Measurements from ENCODE around the gene SMG9. TPM values are rescaled to one million over a fixed set of nuclear protein-coding genes. Genes with fewer than 3 reads are reported as not detected.

The SMG9 gene, protein sequence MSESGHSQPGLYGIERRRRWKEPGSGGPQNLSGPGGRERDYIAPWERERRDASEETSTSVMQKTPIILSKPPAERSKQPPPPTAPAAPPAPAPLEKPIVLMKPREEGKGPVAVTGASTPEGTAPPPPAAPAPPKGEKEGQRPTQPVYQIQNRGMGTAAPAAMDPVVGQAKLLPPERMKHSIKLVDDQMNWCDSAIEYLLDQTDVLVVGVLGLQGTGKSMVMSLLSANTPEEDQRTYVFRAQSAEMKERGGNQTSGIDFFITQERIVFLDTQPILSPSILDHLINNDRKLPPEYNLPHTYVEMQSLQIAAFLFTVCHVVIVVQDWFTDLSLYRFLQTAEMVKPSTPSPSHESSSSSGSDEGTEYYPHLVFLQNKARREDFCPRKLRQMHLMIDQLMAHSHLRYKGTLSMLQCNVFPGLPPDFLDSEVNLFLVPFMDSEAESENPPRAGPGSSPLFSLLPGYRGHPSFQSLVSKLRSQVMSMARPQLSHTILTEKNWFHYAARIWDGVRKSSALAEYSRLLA
- 17.3 and 18.9 TPM in 2 replicates for total RNA-seq (2014; rRNA removed)
- polyA plus RNA-seq (2012), result 28.4 TPM

DNA sequence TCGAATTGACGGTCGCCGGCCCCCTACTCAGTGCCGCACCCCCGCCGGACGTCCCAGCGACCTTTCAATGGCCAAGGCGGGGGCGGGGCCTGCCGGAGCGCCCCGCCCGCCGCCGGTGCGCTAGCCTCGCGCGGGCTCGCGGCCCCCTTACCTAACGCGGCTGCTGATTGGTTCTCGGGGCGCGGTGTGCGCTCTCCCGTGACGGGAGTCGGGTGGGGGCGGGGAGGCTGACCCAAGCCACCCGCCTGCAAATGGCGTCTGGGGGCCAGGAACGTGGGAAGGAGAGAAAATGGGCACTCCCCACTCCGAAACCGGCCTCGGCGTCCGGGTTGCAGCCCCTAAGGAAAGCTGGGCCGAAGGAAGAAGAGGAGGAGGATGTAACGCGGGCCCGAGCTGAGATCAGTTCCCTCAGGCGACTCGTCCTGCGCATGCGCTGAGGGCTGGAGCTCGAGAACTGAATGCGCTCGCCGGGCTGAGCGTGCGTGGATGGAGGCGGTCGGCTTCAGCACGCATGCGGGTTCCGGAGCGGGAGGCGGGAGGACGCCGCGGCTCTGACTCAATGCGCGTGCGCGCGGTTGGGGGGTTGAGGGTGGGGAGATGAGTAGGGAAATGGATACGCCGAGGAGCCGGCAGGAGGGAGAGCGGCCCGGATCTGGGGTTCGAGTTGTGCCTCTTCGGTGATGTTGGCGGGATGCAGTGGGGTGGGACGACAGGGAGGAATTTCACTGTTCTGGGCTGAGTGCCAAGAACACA is at the start of gene SMG9:
Gene SMG9 (minus strand): TSS at position 460 of the 753 bp plus-strand sequence. CDS start 4,221 bp downstream, outside the sequence.
- DNase-seq (ENCODE audit: low read depth), result peak; percentile 97

DNA sequence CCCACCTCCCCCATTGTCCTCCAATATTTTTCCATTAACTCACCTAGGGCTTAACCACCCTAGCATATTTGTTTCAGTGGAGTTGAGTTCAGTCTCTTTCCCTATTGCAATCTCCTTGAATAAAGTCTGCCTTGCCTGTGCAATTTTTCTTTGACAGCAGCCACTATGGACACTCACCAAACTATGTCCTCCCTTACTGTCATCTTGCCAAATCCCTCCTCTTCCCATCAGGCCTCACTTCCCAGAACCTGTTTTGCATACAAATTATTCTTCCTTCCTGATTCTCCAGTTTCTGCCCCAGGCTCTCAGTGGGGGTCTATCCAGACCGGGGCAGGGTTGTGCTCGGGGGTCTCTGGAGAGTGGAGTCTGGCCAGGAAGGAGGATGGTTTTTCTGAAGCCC is 49.7 kb upstream of the SMG9 start:
- no peak for DNase-seq (ENCODE audit: low read depth)

DNA sequence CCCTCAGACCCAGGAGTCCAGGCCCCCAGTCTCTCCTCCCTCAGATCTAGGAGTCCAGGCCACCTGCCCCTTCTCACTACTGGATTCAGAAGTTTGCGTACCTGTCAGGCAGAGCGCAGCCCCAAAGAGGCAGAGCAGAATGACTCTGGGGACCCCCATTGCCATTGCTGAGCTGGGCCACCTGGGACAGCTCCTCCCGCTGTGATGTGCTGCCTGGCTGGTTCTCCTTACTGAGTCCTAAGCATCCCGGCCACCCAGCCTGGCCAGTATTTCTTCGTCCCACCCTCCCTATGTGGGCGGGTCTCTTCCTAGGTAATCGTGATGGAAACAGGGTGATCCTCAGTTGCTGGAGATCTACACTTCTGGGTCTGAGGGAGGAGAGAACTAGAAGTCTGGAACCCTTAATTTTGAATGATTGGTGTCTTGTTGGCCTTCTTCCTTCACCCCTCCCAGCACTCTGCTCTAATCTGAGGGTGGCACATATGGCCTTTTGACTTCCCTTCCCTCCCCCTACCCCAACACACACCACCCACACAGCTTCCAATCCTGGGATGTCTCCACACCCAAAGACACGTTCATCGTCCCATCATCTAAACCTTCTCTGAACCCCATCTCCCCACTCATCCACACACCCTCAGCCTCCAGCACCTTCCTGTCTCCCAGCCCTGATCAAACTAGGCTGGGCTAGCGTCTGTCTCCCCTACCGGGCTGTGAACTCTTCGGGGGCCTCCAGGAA is 47.6 kb upstream of the SMG9 start, which contains the start of gene LYPD5:
Gene LYPD5 (minus strand): TSS at position 232 of the 736 bp plus-strand sequence. CDS start 67 bp downstream, at position 165.
- no peak for DNase-seq (ENCODE audit: low read depth)

DNA sequence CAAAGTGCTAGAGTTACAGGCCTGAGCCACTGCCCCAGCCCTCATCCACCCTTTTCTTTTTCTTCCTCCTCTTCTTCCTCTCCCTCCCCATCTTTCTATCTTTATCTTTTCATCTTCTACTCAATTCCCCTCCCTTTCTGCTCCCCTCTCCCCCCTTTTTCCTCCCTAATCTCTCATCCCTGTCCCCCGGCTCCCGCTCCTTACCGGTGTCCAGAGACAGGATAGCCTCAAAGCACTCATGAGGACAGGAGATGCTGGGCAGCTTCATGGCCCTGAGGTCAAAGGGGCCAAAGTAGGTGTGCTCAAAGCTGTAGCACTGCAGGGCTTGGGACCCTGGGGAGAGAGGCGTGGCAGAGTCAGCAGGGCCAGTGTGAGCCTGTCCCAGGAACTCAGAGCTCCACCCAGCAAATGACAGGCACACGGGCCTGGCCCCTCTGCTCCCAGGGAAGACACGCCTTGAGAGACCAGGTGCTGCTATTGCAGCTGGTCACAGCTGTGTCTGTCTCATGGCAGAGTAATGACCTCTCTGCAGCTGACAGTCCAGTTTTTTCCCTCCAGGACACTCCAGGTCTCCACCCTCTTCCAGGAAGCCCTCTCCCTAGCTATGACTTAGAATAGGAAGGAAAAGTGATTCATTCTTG is 44.9 kb upstream of the SMG9 start:
- DNase-seq (ENCODE audit: low read depth), result peak; percentile 44

DNA sequence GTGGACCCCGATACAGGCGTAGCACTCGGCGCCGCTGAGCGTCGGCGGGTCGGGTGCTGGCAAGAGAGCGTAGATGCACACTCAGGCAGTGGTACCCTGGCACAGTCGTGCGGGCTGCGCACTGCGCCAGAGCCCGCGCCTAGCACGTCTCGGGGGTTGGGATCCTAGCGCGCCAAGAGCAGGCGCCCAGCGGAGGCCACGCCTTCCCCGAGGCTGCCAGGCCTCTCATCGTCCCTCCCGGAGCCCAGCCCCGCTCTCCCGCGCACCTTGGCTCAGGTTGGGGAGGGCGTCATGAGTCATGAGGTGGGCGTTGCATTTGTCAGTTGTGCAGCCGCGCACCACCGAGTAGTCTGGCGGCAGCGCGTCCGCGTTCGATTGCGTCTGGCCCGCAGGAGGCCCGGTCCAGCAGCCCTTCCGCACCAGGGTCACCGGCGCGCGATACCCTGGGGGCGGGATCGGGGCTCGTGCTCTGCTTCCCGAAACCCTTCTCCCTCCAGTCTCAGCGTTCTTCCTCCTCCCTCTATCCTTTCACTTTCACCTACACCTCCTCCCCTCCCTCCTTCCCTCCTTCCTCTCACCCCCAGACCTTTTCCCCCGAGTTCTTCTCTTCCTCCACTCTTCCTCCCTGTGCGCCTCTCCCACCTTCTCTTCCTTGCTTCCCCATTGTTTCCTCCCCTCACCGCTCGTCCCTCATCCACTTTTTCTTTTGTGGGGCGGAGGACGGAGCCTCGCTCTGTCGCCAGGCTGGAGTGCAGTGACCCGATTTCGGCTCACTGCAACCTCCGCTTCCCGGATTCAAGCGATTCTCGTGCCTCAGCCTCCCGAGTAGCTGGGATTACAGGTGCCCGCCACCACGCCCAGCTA is 44.0 kb upstream of the SMG9 start:
- no peak for DNase-seq (ENCODE audit: low read depth)

DNA sequence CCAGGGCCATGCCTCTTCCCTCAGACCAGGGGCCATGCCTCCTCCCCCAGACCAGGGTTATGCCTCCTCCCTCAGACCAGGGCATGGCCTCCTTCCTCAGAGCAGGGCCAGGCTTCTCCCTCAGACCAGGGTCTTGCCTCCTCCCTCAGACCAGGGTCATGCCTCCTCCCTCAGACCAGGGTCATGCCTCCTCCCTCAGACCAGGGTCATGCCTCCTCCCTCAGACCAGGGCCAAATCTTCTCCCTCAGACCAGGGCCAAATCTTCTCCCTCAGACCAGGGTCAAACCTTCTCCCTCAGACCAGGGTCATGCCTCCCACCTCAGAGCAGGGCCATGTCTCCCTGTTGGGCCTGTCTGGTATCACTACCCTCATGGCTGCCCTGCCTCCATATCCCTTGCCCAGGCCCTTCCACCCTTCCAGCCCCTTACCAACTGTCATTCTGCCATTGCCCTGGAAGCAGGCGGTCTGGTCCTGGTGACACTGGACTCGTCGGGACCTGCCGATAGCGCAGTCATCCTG is 43.3 kb upstream of the SMG9 start:
- no peak for DNase-seq (ENCODE audit: low read depth)

DNA sequence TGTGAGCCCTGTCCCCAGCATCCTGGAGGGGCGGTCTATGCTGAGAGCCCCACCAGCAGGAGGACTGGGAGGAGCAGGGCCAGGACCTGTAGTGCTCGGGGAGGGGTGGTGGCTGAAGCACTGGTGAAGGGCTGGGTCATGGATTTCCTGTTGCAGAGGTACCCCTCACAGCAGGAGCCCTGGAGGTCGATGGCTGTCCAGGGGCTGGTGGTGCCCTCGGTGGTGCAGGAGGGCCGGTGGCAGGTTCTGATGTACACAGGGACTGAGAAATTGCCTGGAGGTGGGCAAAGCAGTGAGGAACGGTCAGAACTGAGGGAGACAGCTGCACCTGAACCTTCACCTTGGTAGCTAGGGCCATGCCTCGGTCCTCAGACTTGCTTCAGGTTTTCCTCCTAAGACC is 42.8 kb upstream of the SMG9 start:
- no peak for DNase-seq (ENCODE audit: low read depth)

DNA sequence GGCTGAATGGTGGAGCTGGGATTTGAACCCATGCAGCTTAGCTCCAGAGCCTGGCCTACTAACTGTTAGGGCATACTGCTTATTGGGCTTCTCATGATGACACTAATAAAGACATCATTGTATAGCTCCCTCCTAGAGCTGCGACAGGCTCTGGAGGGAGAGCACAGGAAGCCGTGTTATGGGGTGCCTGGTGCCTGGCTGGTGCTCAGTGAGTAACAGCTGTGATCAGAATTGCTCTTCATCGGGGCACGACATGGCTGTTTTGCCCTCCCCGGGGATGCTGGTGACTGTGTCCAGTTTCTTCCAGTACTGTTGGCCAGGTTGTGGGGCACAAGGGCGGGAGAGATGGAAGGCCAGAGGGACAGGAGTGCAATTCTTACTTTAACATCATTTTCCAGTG is 42.4 kb upstream of the SMG9 start:
- no peak for DNase-seq (ENCODE audit: low read depth)

DNA sequence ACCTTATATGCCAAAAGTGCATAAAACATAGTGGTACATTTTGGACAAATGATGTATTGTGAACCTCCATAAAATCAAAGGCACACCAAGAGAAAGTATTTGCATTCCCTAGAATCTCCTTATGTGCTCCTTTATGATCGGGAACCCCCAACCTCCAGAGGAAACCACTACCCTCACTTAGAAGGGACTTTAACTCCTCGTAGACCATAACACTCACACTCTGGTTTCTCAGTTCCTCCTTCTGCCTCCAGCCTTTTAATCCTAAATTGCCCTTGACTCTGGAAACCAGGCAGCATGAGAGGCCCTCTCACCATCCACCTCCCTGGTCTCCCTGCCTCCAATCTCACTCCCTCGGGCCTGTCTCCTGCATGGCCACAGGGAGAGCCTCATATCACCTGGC is 35.8 kb upstream of the SMG9 start:
- DNase-seq (ENCODE audit: low read depth), result no peak

DNA sequence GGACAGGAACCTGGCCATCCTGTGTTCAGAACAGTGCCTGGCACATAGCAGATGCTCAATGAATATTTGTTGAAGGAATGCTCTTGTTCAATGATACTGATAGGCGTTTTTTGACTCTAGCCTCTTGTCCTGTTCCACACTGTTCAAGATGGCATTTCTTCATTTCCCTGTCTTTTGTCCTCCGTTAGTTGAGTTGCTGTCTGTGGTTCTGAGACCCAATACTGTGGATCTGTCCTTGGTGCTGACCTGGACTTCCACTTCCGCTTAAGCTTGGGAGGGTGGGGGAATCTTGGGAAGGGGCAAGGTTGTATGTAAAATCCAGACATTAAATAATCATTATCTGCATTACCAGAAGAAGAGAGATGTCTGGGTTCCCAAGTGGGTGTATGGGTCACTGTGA is 34.3 kb upstream of the SMG9 start:
- DNase-seq (ENCODE audit: low read depth), result peak; percentile 46

DNA sequence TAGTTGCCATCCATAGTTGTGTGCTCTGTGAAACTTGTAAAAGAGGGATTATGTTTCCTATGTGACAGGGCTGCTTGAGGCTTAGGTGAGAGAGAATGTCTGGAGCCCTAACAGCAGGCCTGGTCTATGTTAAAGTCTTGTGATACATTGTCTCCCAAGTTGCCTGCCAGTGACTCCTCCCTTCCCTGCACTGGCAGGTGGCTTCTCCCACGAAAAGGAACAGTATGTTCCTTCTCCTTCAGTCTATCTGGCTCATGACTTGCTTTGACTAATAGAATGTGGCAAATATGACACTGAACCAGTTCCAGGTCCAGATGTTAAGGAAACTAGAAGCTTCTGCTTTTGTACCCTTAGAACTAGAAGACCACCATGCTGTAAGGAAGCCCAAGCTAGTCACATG is 31.9 kb upstream of the SMG9 start:
- DNase-seq (ENCODE audit: low read depth), result no peak

DNA sequence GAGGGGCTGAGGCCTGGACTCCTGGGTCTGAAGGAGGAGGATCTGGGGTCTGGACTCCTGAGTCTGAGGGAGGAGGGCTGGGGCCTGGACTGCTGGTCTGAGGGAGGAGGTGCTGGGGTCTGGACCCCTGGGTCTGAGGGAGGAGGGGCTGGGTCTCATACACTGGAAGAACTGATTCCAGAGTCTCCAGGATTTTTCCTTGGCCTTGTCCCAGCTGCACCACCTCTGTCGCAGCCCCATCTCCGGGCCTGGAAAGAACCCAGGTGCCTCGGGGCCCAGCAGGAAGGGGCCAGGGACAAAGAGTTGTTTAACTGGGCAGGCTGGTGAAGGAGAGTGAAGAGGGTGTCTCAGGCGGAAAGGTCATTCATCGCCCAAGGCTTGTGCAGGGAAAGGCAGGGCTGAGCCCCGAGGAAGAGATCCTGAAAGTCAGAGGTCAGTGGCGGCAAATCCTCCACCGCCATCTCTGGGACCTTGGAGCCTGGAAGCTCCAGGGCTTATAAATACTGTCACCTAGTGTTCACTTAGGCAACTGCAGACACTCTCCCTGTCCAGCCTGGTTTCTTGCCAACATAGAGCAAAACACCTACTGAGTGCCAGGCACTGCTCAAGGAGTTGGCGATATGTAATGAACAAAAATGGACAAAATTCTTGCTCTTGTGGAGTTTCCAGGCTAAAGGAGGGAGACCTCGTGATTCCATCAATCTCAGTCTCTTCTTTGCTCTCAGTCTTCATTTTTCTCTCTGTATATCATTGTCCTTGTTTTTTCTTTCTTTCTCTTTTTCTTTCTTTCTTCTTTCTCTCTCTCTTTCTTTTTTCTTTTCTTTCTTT is 30.4 kb upstream of the SMG9 start:
- DNase-seq (ENCODE audit: low read depth), result peak; percentile 66

DNA sequence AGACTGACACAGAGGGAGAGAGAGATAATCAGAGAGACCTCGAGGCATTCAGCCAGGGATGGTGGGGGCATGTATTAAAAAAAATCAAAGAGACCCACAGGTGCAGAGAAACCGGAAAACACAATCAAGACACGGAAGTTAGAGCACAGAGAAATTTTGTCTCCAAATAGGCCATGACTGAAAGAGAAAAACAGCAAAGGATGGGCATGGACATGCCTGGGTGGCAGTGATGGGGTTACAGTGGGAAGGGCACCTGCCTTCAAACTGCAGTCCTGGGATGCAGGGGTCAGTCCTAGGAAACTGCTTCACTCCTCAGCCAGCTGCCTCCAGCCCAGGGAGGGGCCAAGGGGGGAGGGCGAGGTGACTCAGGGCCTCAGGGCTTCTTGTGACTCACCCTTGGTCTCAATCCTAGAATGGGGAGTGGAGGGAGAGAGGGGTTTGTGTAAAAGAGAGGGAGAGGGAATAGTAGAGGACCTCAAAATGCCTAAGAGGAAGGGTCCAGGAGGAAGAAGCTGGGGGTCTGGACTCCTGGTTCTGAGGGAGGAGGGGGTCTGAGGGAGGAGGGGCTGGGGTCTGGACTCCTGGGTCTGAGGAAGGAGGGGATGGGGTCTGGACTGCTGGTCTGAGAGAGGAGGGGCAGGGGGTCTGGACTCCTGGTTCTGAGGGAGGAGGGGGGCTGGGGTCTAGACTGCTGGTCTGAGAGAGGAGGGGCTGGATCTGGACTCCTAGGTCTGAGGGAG is 29.6 kb upstream of the SMG9 start:
- DNase-seq (ENCODE audit: low read depth), result peak; percentile 89

DNA sequence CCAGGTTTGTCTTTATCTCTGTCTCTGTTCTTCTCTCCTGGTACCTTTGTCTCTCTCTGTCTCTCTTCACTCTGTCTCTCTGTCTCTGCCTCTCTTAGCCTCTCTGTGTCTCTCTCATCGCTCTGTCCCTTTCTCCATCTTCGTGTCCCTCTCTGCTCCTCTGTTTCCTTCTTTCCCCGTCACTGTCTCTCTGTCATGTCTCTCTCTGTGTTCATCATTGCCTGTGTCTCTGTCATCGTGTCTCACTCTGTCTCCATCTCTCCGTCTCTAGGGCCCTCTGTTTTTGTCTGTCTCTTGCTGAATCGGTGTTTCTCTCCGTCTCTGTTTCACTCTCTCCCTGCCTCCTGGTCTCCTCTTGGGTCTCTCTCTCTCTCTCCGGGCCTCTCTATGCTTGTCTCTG is 28.9 kb upstream of the SMG9 start:
- no peak for DNase-seq (ENCODE audit: low read depth)

DNA sequence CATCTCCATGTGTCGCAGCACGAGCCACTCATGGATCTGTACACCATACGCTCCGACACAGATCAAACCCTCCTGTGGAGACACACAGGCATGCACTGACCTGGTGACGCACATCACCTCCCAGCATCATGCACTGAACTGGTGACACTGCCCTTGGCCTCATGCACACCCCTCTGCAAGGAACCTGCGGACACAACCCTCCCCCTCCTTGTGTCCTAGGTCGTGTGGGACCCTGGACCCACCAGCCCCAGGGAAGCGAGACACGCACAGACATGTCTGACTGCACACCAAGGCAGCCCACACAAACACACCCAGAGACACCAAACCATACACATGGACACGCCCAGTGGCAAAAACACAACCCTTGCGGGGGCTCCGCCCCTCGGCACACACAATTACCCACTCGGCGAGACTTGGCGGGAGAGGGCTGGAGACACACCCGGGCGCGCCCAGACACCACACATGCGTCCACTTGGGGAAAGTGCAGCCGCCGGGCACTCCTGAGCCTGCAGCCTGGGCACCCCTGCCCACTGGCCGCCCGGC is 28.0 kb upstream of the SMG9 start:
- no peak for DNase-seq (ENCODE audit: low read depth)

DNA sequence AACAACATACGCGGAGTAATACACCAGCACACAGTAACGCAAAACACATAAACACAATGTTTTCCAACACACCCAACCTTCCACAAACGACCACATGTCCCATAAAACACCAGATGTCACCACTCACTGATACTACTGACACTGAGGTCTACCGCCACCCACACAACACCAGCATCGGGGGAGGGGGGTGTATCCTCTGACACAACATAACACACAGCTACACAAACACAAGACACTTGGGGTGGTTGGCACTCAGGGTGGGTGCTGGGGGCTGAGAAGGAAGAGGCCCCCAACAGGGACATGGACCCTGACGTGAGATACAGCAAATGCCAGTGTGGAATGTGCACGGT is 27.5 kb upstream of the SMG9 start:
- DNase-seq (ENCODE audit: low read depth), result no peak

DNA sequence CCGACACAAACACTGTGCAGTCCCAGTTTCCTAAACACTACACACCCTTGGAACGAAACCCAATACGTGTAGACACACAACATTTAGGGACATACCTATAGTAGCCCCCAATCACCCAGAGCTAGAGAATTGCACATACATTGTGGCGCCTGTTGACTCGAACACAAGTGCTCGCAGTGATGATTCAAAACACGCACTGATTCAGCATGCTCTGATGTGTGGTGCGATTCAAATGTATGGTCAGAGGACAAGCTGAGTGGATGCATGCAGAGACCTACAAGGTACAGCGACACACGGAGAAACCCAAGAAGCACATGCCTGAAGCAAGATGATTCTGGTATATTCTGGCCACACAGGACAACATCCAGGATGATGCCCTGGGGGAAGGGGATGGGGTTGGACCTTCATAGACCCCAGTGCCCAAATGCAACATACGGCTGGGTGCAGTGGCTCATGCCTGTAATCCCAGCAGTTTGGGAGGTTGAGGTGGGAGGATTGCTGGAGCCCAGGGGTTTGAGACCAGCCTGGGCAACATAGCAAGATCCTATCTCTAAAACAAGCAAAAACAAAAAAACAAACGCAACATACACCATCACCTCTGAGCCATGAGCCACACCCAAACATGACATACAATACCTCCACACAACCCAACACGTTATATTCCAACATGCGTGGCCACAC is 27.0 kb upstream of the SMG9 start:
- DNase-seq (ENCODE audit: low read depth), result no peak
